Myometrial cell (primary cell): ENCODE results near the gene DGUOK. TPM values are rescaled to one million over a fixed set of nuclear protein-coding genes. Genes with fewer than 3 reads are reported as not detected.

ENCODE experiments used
- total RNA-seq: library from RNA; depleted of rRNA; stranded (reverse); fragments of >200 nt; gene quantifications from 2 replicates; pipeline ENCODE4 v1.2.3, GENCODE V29; 2015

Gene DGUOK
- 105 and 107 TPM in 2 replicates for total RNA-seq

GRCh38 chr2:73926493-73927327, at the start of gene DGUOK:
Gene DGUOK (plus strand): TSS chr2:73926880. CDS start chr2:73926911, 31 bp downstream.

GRCh38 chr2:73892631-73893329, 33.9 kb upstream of the DGUOK start, which contains the start of gene ACTG2:
Gene ACTG2 (plus strand): TSS chr2:73893008. CDS start chr2:73901312, 8,304 bp downstream.

GRCh38 chr2:73984203-73984921, 57.7 kb downstream of the DGUOK start, which contains the start of gene TET3:
Gene TET3 (plus strand): TSS chr2:73984910. CDS start chr2:73986404, 1,494 bp downstream.

Other genes starting within 250 kb of the DGUOK start
- 38.3 and 47.6 TPM in 2 replicates for gene TPRKB, start 189.5 kb upstream of the DGUOK start, total RNA-seq
- 41.8 and 52.3 TPM in 2 replicates for gene DUSP11, start 146.8 kb upstream of the DGUOK start, total RNA-seq
- gene C2orf78, start 142.7 kb upstream of the DGUOK start, total RNA-seq, result not detected in 2 replicates
- gene STAMBP, start 97.9 kb upstream of the DGUOK start, total RNA-seq, result 35.5 and 37.7 TPM in 2 replicates
- 8.6 and 12.4 TPM in 2 replicates for gene ACTG2, start 33.9 kb upstream of the DGUOK start, total RNA-seq
- gene TET3, start 58.0 kb downstream of the DGUOK start, total RNA-seq, result 1.6 and 2.0 TPM in 2 replicates
- 78.0 and 90.8 TPM in 2 replicates for gene BOLA3, start 221.0 kb downstream of the DGUOK start, total RNA-seq